C4-2B (cell line): ENCODE results near the gene NUP93.

Source experiments
- CTCF ChIP-seq: fragments of 450-650 bp; conservative IDR thresholded peaks from 2 replicates; pipeline ENCODE4 v1.5.1; 2017; ENCODE audit warnings: mild to moderate bottlenecking
- ZFX ChIP-seq: fragments of 450-650 bp; IDR thresholded peaks from 2 replicates; pipeline ENCODE4 v1.6.1; 2017

GRCh38 chr16:56894331-56894917 lies 164.5 kb downstream of the NUP93 start:
- no peak for TF ChIP-seq CTCF
- TF ChIP-seq ZFX: no peak
